H1 (cell line): ENCODE results near the gene IL2RA. TPM values are rescaled to one million over a fixed set of nuclear protein-coding genes. Genes with fewer than 3 reads are reported as not detected.

Experiments
- EP300 ChIP-seq, 2 experiments: IDR thresholded peaks; 1 replicate in 1 of 2; 2 replicates in 1 of 2; pipeline ENCODE4 v1.6.1; 2011 to 2012; ENCODE audit warnings: low read depth in 2 of 2, low read length in 2 of 2, mild to moderate bottlenecking in 2 of 2, borderline replicate concordance in 1 of 2, inconsistent platforms in 1 of 2, moderate library complexity in 1 of 2
- polyA plus RNA-seq, 7 experiments: library from polyadenylated mRNA; depleted of rRNA in 3 of 7; stranded (reverse) in 5 of 7; unstranded in 2 of 7; fragments of >200 nt in 5 of 7; fragments of 200-250 nt in 2 of 7; gene quantifications; 1 replicate in 5 of 7; 2 replicates in 1 of 7; 4 replicates in 1 of 7; pipeline versions ENCODE4 v1.2.1 to v1.2.3, GENCODE V29; 2011 to 2013; ENCODE audit warnings: missing spikeins in 2 of 7, mixed read lengths in 2 of 7
- total RNA-seq: library from RNA; stranded (reverse); fragmentation: NEBNext Ultra II Directional; extraction: Animal tissue kit (Norgen Biotek cat#: 25700); gene quantifications from 2 replicates; pipeline ENCODE4 v1.2.1, GENCODE V29; 2021

The IL2RA gene
- total and polyA plus RNA-seq, 2 of the 8 experiments (the other 6 are each of a cell fraction or from before 2014, with no cell fraction given) = not detected

DNA sequence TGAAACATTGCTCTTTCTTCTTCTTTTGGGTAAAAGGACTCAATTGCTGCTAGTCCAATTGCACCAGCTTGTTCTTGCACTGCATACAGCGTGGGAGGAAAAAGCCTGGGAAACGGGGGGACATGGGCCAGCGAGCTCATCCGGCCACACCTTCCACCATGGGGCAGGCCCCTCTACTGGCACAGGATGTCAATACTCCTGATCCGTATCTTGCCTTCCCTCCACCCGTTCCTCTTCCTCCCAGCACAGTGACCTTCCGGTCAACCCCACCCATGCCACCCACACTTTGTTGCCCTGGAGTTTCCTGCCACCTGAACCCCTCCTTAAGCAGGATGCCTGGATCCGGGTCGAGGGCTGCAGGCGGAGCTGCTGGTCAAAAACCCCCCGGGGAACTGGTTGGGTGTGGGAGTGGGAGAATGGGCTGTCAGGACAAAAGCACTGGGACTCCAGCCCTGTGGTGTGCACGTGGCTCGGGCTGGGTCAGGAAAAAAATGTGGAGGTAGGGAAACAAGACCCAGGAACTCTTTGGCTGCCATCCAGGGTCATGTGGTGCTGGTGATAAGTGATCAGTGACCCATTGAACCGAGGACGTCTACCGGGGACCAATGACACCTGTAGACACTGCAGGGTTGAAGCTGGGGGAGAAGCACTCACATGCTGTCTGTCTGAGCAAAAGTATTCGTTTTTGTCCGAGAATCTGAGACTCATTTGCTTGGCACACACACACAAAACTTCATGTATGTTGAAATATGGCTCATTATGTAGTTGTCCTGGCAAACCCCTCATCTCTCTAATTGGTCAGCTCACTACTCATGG, 8.1 kb downstream of the IL2RA start (continued):
- TF ChIP-seq EP300 (IDR thresholded peaks at IDR 0.05; ENCODE audit: borderline replicate concordance in 1 of 2, low read depth in 2 of 2, low read length in 2 of 2) = no peak
